Endothelial cell of umbilical vein (primary cell): ENCODE measurements around the gene POLN.

Experiments used
- EZH2 ChIP-seq: IDR thresholded peaks from 2 replicates; pipeline ENCODE4 v1.6.1; 2012; ENCODE audit warnings: borderline replicate concordance, low read depth, mild to moderate bottlenecking, moderate library complexity, low read length, inconsistent platforms; ENCODE audit not compliant: severe bottlenecking
- FOS ChIP-seq: IDR thresholded peaks from 2 replicates; pipeline ENCODE4 v1.6.1; 2011; ENCODE audit warnings: mild to moderate bottlenecking, low read length, moderate library complexity, borderline replicate concordance; ENCODE audit not compliant: insufficient read depth
- JUN ChIP-seq: IDR thresholded peaks from 2 replicates; pipeline ENCODE4 v1.6.1; 2011; ENCODE audit warnings: borderline replicate concordance, low read depth; ENCODE audit not compliant: insufficient read length, insufficient read depth
- MYC ChIP-seq: IDR thresholded peaks from one replicate; pipeline ENCODE4 v1.6.1; 2011; ENCODE audit warnings: mild to moderate bottlenecking, low read depth, low read length
- POLR2A ChIP-seq: IDR thresholded peaks from 2 replicates; pipeline ENCODE4 v1.6.1; 2012; ENCODE audit warnings: low read depth, mild to moderate bottlenecking, control low read depth, low read length
- POLR2AphosphoS5 ChIP-seq: IDR thresholded peaks from 2 replicates; pipeline ENCODE4 v1.6.1; 2012; ENCODE audit warnings: low read depth, mild to moderate bottlenecking, control low read depth, low read length, moderate library complexity; ENCODE audit not compliant: insufficient read depth
- TF ChIP-seq, protein P1 (sequence below), 2 donors: IDR thresholded peaks; 1 replicate in 1 of 2; 2 replicates in 1 of 2; pipeline ENCODE4 v1.5.1; 2011; ENCODE audit warnings: low read length in 2 of 2, mild to moderate bottlenecking in 2 of 2, moderate library complexity in 2 of 2, control low read depth in 1 of 2, inconsistent platforms in 1 of 2, low read depth in 1 of 2; ENCODE audit not compliant: insufficient read depth in 1 of 2; ENCODE audit errors: extremely low read depth in 1 of 2
- TF ChIP-seq, protein P2 (sequence below): IDR thresholded peaks from 2 replicates; pipeline ENCODE4 v1.6.1; 2011; ENCODE audit not compliant: insufficient read depth, insufficient read length

DNA sequence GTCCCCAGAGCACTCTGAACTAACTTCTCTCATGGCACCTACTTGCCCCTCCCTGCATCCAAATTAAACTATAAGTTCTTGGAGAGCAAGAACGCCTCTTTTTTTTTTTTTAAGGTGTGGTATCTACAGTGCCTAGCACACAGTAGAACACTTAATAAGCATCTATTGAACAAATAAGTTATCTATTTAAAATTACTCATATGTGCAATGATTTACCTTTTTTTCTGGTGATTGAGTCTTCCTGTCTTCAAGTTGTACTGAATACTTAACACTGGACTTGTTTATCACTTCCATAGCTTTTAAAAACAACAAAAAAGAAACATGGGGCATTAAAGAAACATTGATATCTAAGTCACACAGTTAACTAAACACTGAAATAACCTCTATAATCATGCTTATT is 29.1 kb downstream of the POLN start:
- TF ChIP-seq POLR2AphosphoS5: no peak
- TF ChIP-seq, protein P1, sequence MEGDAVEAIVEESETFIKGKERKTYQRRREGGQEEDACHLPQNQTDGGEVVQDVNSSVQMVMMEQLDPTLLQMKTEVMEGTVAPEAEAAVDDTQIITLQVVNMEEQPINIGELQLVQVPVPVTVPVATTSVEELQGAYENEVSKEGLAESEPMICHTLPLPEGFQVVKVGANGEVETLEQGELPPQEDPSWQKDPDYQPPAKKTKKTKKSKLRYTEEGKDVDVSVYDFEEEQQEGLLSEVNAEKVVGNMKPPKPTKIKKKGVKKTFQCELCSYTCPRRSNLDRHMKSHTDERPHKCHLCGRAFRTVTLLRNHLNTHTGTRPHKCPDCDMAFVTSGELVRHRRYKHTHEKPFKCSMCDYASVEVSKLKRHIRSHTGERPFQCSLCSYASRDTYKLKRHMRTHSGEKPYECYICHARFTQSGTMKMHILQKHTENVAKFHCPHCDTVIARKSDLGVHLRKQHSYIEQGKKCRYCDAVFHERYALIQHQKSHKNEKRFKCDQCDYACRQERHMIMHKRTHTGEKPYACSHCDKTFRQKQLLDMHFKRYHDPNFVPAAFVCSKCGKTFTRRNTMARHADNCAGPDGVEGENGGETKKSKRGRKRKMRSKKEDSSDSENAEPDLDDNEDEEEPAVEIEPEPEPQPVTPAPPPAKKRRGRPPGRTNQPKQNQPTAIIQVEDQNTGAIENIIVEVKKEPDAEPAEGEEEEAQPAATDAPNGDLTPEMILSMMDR (IDR thresholded peaks at IDR 0.05; ENCODE audit: extremely low read depth in 1 of 2, insufficient read depth in 1 of 2, low read depth in 1 of 2, low read length in 2 of 2): no peak
- TF ChIP-seq MYC: no peak
- TF ChIP-seq POLR2A: no peak
- TF ChIP-seq FOS: no peak
- TF ChIP-seq EZH2: no peak
- no peak for TF ChIP-seq JUN
- TF ChIP-seq, protein P2, sequence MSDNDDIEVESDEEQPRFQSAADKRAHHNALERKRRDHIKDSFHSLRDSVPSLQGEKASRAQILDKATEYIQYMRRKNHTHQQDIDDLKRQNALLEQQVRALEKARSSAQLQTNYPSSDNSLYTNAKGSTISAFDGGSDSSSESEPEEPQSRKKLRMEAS: no peak
